Upper lobe of left lung (tissue), 6 donors: ENCODE data around the gene FAM83F. TPM values are rescaled to one million over a fixed set of nuclear protein-coding genes. Genes with fewer than 3 reads are reported as not detected.

Experiments used
- ATAC-seq, 2 donors: fragments of 200-7000 bp; cut with Tn5 transposase; one replicate each; pipeline ENCODE4 v1.9.1; 2022; ENCODE audit warnings: mild to moderate bottlenecking in 2 of 2, moderate library complexity in 2 of 2; ENCODE audit not compliant: low FRiP score in 2 of 2
- DNase-seq, 2 donors: peaks; one replicate each; pipeline ENCODE4 v3.0.0-alpha.2; 2019 to 2020
- H3K27ac ChIP-seq, 4 donors: fragments of 200-600 bp; sonication (generic); one replicate each; pipeline ENCODE4 v1.5.1; 2016 to 2019
- H3K27me3 ChIP-seq, 4 donors: fragments of 200-600 bp; sonication (generic); one replicate each; pipeline ENCODE4 v1.5.1; 2017 to 2019
- H3K36me3 ChIP-seq, 4 donors: fragments of 200-600 bp; sonication (generic); one replicate each; pipeline ENCODE4 v1.5.1; 2016 to 2019
- H3K4me1 ChIP-seq, 4 donors: fragments of 200-600 bp; sonication (generic); one replicate each; pipeline ENCODE4 v1.5.1; 2018 to 2019
- H3K4me3 ChIP-seq, 4 donors: fragments of 200-600 bp; sonication (generic); one replicate each; pipeline ENCODE4 v1.5.1; 2017 to 2019; ENCODE audit warnings: mild to moderate bottlenecking in 2 of 4, moderate library complexity in 1 of 4
- H3K9me3 ChIP-seq, 4 donors: fragments of 200-600 bp; sonication (generic); one replicate each; pipeline ENCODE4 v1.5.1; 2018 to 2019
- EP300 ChIP-seq, 4 donors: sonication (generic); formaldehyde crosslinking; IDR thresholded peaks; one replicate each; pipeline ENCODE4 v1.5.1; 2017; ENCODE audit warnings: antibody characterized with exemption in 4 of 4, control low read depth in 2 of 4
- POLR2A ChIP-seq, 4 donors: fragments of 450-650 bp; IDR thresholded peaks; one replicate each; pipeline ENCODE4 v1.5.1; 2016 to 2017; ENCODE audit warnings: antibody characterized with exemption in 4 of 4, mild to moderate bottlenecking in 2 of 4
- POLR2AphosphoS5 ChIP-seq, 2 donors: sonication (generic); formaldehyde crosslinking; IDR thresholded peaks; one replicate each; pipeline ENCODE4 v1.5.1; 2017; ENCODE audit warnings: antibody characterized with exemption in 2 of 2
- WGBS, 2 donors: methylation state at CpG; one replicate each; pipeline ENCODE4 v1.1.5; 2017 to 2018; 5-methylcytosine and 5-hydroxymethylcytosine counted together
- total RNA-seq, 6 donors: library from RNA; depleted of rRNA in 4 of 6; stranded (reverse); fragments of >200 nt in 4 of 6; gene quantifications; one replicate each; pipeline versions ENCODE4 v1.1.0 to v1.2.1, GENCODE V29; 2016 to 2021
- TF ChIP-seq, protein P1 (sequence below), 6 experiments: fragments of 450-650 bp in 4 of 6; fragments of 200-600 bp in 2 of 6; sonication (generic) in 2 of 6; IDR thresholded peaks; one replicate each; pipeline ENCODE4 v1.5.1; 2016 to 2019; ENCODE audit warnings: antibody characterized with exemption in 6 of 6
- donor health status: DM: no; HTN: no; CAD: no; lungs with moderate emphysema.
- donor health status: DM: no; HTN: yes; CAD: no; lungs with severe emphysema.

Gene FAM83F
- total RNA-seq, 6 donors from 2014 or later: 0.23 to 2.8 (median 0.67) TPM

GRCh38 chr22:40010746-40011145 lies 16.0 kb downstream of the FAM83F start:
- Histone ChIP-seq H3K9me3 (no peaks in the 10 kb centered on the region), H3K4me1 (peaks cover 0 to 6% (median 2%) of the 10 kb centered on the region in 4 donors), H3K36me3 (no peaks in the 10 kb centered on the region), H3K27ac (no peak overlapping the region), H3K4me3 (no peak overlapping the region), H3K27me3 (peaks cover 0 to 6% (median 0%) of the 10 kb centered on the region in 4 donors)
- ATAC-seq: no peak
- WGBS, 2 donors: 77 to 80% methylated on average over 6 of the region's 6 CpGs
- no peak for DNase-seq
- TF ChIP-seq EP300 (IDR thresholded peaks at IDR 0.05): no peak

- Histone ChIP-seq H3K4me3 (no peak overlapping the region), H3K9me3 (no peaks in the 10 kb centered on the region), H3K4me1 (peaks cover 0 to 4% (median under 1%) of the 10 kb centered on the region in 4 donors), H3K27ac (no peak overlapping the region), H3K36me3 (no peaks in the 10 kb centered on the region), H3K27me3 (peaks cover 0 to 6% (median 0%) of the 10 kb centered on the region in 4 donors)
- ATAC-seq (no peak), DNase-seq (no peak)
- TF ChIP-seq, protein P1, sequence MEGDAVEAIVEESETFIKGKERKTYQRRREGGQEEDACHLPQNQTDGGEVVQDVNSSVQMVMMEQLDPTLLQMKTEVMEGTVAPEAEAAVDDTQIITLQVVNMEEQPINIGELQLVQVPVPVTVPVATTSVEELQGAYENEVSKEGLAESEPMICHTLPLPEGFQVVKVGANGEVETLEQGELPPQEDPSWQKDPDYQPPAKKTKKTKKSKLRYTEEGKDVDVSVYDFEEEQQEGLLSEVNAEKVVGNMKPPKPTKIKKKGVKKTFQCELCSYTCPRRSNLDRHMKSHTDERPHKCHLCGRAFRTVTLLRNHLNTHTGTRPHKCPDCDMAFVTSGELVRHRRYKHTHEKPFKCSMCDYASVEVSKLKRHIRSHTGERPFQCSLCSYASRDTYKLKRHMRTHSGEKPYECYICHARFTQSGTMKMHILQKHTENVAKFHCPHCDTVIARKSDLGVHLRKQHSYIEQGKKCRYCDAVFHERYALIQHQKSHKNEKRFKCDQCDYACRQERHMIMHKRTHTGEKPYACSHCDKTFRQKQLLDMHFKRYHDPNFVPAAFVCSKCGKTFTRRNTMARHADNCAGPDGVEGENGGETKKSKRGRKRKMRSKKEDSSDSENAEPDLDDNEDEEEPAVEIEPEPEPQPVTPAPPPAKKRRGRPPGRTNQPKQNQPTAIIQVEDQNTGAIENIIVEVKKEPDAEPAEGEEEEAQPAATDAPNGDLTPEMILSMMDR (IDR thresholded peaks at IDR 0.05): no peak
- TF ChIP-seq EP300 (IDR thresholded peaks at IDR 0.05): no peak
- no peak for TF ChIP-seq POLR2A (IDR thresholded peaks at IDR 0.05)
- 80 to 81% methylated on average over 5 of the region's 5 CpGs for WGBS, 2 donors
Measured at GRCh38 chr22:40014667-40015248, 20.0 kb downstream of the FAM83F start.

- WGBS, 2 donors: 71 to 78% methylated on average over 10 of the region's 10 CpGs
- Histone ChIP-seq H3K27me3 (peaks cover 0 to 2% (median 0%) of the 10 kb centered on the region in 4 donors), H3K36me3 (no peaks in the 10 kb centered on the region), H3K9me3 (no peaks in the 10 kb centered on the region), H3K4me3 (no peak overlapping the region), H3K4me1 (no peaks in the 10 kb centered on the region), H3K27ac (no peak overlapping the region)
- no peak for DNase-seq
- no peak for TF ChIP-seq POLR2A (IDR thresholded peaks at IDR 0.05)
- no peak for TF ChIP-seq POLR2AphosphoS5 (IDR thresholded peaks at IDR 0.05)
- TF ChIP-seq, protein P1 (IDR thresholded peaks at IDR 0.05): no peak
- no peak for TF ChIP-seq EP300 (IDR thresholded peaks at IDR 0.05)
- no peak for ATAC-seq
Measured at GRCh38 chr22:40015358-40015976, 20.7 kb downstream of the FAM83F start.

DNA sequence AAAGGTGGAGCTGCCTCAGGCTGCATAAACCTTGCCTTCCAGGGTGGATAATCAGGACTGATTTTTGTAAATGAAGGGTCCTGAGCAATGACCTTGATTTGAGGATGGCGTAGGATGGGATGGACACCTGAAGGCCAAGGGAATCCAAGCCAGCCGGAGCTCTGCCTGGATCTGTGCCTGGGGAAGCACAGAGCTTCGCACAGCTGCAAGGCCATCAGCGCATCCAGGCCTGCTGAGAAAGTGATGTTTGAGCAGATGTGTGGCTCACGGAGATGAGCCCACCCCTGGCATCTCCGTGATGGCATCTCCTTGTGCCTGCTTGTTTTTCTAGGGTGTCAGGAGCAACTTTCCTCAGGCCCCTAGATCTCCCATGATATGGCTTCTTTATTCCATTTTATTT lies 23.3 kb downstream of the FAM83F start:
- no peaks in the 10 kb centered on the region for H3K36me3 ChIP-seq
- DNase-seq: no peak
- no peaks in the 10 kb centered on the region for H3K9me3 ChIP-seq
- 96 to 97% methylated on average over 6 of the region's 6 CpGs for WGBS, 2 donors
- no peak overlapping the region for H3K4me3 ChIP-seq
- no peak for ATAC-seq
- H3K27me3 ChIP-seq: no peaks in the 10 kb centered on the region
- H3K27ac ChIP-seq: no peak overlapping the region
- no peaks in the 10 kb centered on the region for H3K4me1 ChIP-seq
- TF ChIP-seq POLR2A (IDR thresholded peaks at IDR 0.05) (no peak), EP300 (IDR thresholded peaks at IDR 0.05) (no peak), POLR2AphosphoS5 (IDR thresholded peaks at IDR 0.05) (no peak)
- TF ChIP-seq, protein P1 (IDR thresholded peaks at IDR 0.05): no peak

GRCh38 chr22:40019100-40019499 lies 24.3 kb downstream of the FAM83F start:
- ATAC-seq (no peak), DNase-seq (no peak)
- Histone ChIP-seq H3K4me1 (no peaks in the 10 kb centered on the region), H3K4me3 (no peak overlapping the region), H3K9me3 (no peaks in the 10 kb centered on the region), H3K27me3 (no peaks in the 10 kb centered on the region), H3K27ac (no peak overlapping the region), H3K36me3 (no peaks in the 10 kb centered on the region)
- TF ChIP-seq POLR2AphosphoS5 (IDR thresholded peaks at IDR 0.05) (no peak), POLR2A (IDR thresholded peaks at IDR 0.05) (no peak), EP300 (IDR thresholded peaks at IDR 0.05) (no peak)
- TF ChIP-seq, protein P1 (IDR thresholded peaks at IDR 0.05): no peak
- WGBS, 2 donors: 76 to 83% methylated on average over 6 to 9 of the region's 9 CpGs
